ENCODE data around the gene SARM1. TPM values are rescaled to one million over a fixed set of nuclear protein-coding genes. Genes with fewer than 3 reads are reported as not detected.
A peak's percentile ranks its signal among the peaks of the same experiment; 100 is the strongest.

Gene SARM1
- total and polyA plus RNA-seq, 2 of the 13 experiments (the other 11 are each of a cell fraction or from before 2014, with no cell fraction given) = 0.73 to 0.86 TPM

- TF ChIP-seq AHDC1 (CRISPR knock-in tag; IDR thresholded peaks at IDR 0.05; ENCODE audit: borderline replicate concordance) (no peak), DRAP1 (CRISPR knock-in tag; IDR thresholded peaks at IDR 0.05) (no peak), ARNTL (CRISPR knock-in tag; IDR thresholded peaks at IDR 0.05) (no peak), RBM39 (IDR thresholded peaks at IDR 0.05; ENCODE audit: low read depth, low read length, poor library complexity, severe bottlenecking) (no peak)
Observed at GRCh38 chr17:28327709-28328108, 43.8 kb upstream of the SARM1 start (continued).

GRCh38 chr17:28328325-28328724, 43.2 kb upstream of the SARM1 start:
- ATAC-seq = no peak
- POLR2A ChIA-PET = interaction anchor here (0.5 kb wide), 1 partner anchor 286 kb away, joined by 3 read pairs; the partner anchor contains the start of gene NLK
- H3K36me3 ChIP-seq (replicated peaks in 1 of 2; ENCODE audit: control insufficient read depth in 1 of 2, insufficient read depth in 2 of 2, low read length in 2 of 2) = peaks cover 17 to 54% of the 10 kb centered on the region in 2 experiments
- no peak overlapping the region for H3K4me3 ChIP-seq (replicated peaks in 1 of 3; ENCODE audit: insufficient read depth in 1 of 3, low read depth in 2 of 3, low read length in 3 of 3)
- no peak for DNase-seq (ENCODE audit: low spot score)
- CTCF ChIA-PET (ENCODE audit: low intra/inter-chr PET ratio, low total read pairs) = no interaction called here
- FAIRE-seq = peak; percentile 8
- in situ Hi-C loops (cut with HindIII; ENCODE audit: extremely low pct_ligation_motif_present, low pct_unique_long_range_greater_than_20kb) (no loop called here), intact Hi-C loops (cut with micrococcal nuclease; ENCODE audit: unreplicated experiment) (no loop called here)
- H3K79me2 ChIP-seq (ENCODE audit: insufficient read depth, low read length) = peaks cover 42% of the 10 kb centered on the region
- WGBS (ENCODE audit: low lambda C conversion rate) = 77% methylated on average over 4 of the region's 4 CpGs
- H4K20me1 ChIP-seq (ENCODE audit: insufficient read depth, low read length) = no peaks in the 10 kb centered on the region
- no TSS peak for BruUV-seq (replicated peaks)
- no peak overlapping the region for H3K9ac ChIP-seq (ENCODE audit: insufficient read depth, low read depth, low read length)
- no peaks in the 10 kb centered on the region for H3K27me3 ChIP-seq (ENCODE audit: control insufficient read depth in 1 of 2, insufficient read depth in 2 of 2, low read length in 2 of 2)
- no peak overlapping the region for H3K4me2 ChIP-seq (ENCODE audit: low read depth, low read length)
- peaks cover 59% of the 10 kb centered on the region for H3K4me1 ChIP-seq (ENCODE audit: insufficient read depth, low read length)
- H2AFZ ChIP-seq (ENCODE audit: low read length) = no peak overlapping the region
- H3K9me3 ChIP-seq (ENCODE audit: low read length) = no peaks in the 10 kb centered on the region
- H3K27ac ChIP-seq (ENCODE audit: extremely low read length, insufficient read depth, low read length) = peak overlapping the region; percentile 6
- no peak for TF ChIP-seq ZNF256 (CRISPR knock-in tag; conservative IDR thresholded peaks at IDR 0.05)
- no peak for TF ChIP-seq E2F5 (CRISPR knock-in tag; conservative IDR thresholded peaks at IDR 0.05)
- no peak for TF ChIP-seq ZBTB44 (CRISPR knock-in tag; IDR thresholded peaks at IDR 0.05)
- TF ChIP-seq ZNF44 (CRISPR knock-in tag; IDR thresholded peaks at IDR 0.05) = no peak
- no peak for TF ChIP-seq ZSCAN12 (CRISPR knock-in tag; IDR thresholded peaks at IDR 0.05)
- no peak for TF ChIP-seq GABPA (IDR thresholded peaks at IDR 0.05; ENCODE audit: low read depth, low read length)
- no peak for TF ChIP-seq GABPA (CRISPR knock-in tag; IDR thresholded peaks at IDR 0.05; ENCODE audit: low read depth)
- no peak for TF ChIP-seq MLX (CRISPR knock-in tag; IDR thresholded peaks at IDR 0.05)
- peak in 1 of 2 experiments; percentile 33; a peak in 1 of 4 replicates for TF ChIP-seq NR2F1 (CRISPR knock-in tag; IDR thresholded peaks at IDR 0.05)
